HTR-8/SVneo (cell line): Measurements from ENCODE around the gene SLCO3A1.

Experiments
- DNase-seq: peaks from one replicate; pipeline ENCODE4 v3.0.0; 2011; ENCODE audit warnings: low spot score, mixed read lengths; ENCODE audit not compliant: insufficient read length
- FAIRE-seq: peaks from 2 replicates; lab custom pipeline; 2011; peaks lifted over from hg19 to GRCh38; lab: Jason Lieb, UNC

Gene SLCO3A1

DNA sequence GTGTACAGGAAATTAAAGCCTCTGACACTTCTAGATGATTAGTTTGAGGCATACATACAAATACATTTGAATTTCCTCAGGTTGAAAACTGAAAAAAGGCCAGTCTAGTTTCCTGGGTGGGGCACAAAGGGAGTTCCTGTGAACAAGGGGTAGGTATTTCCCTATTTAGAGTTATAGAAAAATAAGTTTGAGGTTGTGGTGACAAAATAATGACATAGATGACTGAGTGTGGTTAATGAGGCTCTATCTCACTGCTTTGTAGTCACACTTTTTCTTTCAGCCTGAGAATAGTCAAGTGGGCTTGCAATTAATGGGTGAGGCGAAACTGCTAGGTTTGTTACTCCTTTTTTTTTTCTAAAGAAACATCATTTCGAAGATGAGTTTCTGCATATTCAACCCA is 4.3 kb downstream of the SLCO3A1 start:
- no peak for FAIRE-seq
- DNase-seq = no peak

- FAIRE-seq (no peak), DNase-seq (no peak)
These were observed 7.0 kb downstream of the SLCO3A1 start for GRCh38 chr15:91860498-91860897.

GRCh38 chr15:91861223-91861622 is 7.7 kb downstream of the SLCO3A1 start:
- DNase-seq = no peak
- no peak for FAIRE-seq

GRCh38 chr15:91862891-91863504 is 9.5 kb downstream of the SLCO3A1 start:
- no peak for DNase-seq

DNA sequence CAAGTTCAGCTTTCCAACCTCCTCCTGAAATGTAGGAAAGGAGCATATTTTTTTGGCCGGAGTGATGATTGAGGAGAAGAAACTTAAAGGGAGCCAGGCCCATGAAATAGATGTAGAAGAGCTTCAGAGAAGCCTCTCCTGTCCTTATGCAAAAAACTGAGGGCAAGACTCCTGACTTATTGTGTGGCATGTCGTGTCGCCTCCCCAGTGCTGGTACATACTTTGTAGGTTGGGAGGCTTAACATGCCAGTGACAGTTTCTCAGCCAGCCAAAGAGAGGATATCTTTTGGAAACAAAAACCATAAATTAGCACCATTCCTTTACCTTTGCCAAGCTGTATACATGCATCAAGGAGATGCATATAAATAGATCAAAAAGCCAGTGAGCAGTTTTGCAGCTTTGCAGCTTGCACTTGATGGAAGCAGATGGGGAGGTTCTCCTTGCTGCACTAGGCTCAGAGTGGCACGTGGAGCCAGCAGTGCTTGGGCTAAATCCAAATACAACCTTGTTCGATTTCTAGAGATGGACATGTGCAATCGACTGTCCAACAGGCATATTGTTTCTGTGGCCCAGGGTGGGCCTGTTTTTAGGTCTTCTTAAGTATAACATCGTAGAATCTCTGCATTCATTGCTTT is 10.2 kb downstream of the SLCO3A1 start:
- no peak for DNase-seq

More at GRCh38 chr15:91862891-91863504, 9.5 kb downstream of the SLCO3A1 start:
- FAIRE-seq = no peak

GRCh38 chr15:91864664-91865063 is 11.2 kb downstream of the SLCO3A1 start:
- FAIRE-seq (no peak), DNase-seq (no peak)

More for the DNA sequence above, 10.2 kb downstream of the SLCO3A1 start:
- FAIRE-seq = no peak

DNA sequence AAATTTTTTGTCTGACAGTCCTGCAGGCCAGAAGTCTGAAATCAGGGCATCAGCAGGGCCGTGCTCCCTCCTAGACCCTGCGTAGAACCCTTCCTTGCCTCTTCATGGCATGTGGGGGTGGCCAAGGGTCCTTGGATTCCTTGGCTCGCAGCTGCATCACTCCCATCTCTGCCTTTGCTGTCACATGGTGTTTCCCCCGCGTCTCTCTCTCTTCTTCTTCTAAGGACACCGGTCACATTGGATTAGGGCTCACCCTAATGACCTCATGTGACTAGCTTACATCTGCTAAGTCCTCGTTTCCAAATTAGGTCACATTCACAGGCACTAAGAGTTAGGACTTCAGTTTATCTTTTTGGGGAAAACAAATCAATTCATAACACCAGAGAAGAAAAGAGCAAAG is 12.0 kb downstream of the SLCO3A1 start:
- no peak for FAIRE-seq
- no peak for DNase-seq

DNA sequence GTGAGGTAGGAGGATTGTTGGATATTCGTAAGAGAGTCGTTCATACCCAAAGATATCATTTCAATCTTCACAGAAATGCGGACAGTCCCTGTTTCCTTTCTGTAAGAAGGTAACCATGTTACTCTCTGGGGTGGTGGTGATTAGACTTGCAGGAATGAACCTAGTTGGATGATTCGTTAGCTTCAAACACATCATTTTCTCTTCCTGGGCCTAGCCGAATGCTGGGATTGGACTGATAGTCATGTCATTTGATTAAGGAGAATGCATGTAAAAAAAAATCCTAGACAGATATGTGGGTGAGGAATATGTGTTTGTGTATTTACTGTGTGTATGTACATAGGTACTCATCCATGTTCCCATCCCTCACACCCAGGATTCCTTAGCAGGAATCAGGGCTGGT is 12.4 kb downstream of the SLCO3A1 start:
- FAIRE-seq (no peak), DNase-seq (no peak)

DNA sequence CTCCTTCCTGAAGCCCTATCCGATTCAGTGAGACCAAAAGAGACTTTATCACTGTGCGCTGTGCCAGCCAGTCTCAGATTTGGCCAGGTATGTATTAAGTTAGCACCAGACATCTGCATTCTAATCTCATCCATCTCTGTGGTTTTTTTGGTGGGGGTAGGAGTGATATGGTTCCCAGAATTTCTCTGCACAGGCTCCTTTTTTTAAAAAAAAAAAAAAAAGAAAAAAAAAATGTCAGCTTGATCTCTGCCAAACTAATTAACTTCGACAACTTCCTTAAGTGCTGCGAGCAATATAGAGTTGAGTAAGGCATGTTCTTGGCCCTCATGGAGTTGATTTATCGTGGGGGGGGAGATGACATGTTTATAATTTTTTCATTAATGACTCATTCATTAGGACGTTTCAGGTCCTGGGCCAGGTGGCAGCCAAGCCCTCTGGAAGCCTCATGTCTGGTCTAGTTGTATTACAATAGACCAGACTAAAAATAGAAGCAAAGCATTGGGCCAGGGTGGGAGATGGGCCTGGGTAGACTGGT is 12.9 kb downstream of the SLCO3A1 start:
- no peak for FAIRE-seq
- DNase-seq = no peak

GRCh38 chr15:91866971-91867372 is 13.5 kb downstream of the SLCO3A1 start:
- no peak for DNase-seq
- no peak for FAIRE-seq

DNA sequence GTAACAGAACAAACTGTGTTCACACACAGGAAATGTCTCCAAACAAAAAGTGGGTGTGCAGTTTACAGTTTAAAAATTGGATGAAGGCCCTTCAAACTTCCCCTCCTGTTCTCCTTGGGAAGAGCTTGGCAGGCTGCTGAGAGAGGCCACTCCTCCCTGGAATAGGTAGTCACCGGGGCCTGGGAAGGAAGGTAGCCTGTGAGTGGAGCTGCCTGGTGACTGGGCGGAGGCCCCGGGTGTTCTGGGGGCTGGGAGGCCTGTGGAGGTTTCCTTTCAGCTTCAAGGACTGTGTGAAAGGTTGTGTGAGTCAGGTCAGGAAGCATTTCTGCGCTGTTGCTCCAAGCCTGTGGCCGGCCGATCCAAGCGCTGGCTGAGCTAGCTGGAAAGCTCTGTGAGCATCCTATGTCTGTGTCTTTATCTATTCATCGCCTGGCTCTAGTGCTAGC is 14.1 kb downstream of the SLCO3A1 start:
- DNase-seq = peak; percentile 33
- FAIRE-seq = no peak

DNA sequence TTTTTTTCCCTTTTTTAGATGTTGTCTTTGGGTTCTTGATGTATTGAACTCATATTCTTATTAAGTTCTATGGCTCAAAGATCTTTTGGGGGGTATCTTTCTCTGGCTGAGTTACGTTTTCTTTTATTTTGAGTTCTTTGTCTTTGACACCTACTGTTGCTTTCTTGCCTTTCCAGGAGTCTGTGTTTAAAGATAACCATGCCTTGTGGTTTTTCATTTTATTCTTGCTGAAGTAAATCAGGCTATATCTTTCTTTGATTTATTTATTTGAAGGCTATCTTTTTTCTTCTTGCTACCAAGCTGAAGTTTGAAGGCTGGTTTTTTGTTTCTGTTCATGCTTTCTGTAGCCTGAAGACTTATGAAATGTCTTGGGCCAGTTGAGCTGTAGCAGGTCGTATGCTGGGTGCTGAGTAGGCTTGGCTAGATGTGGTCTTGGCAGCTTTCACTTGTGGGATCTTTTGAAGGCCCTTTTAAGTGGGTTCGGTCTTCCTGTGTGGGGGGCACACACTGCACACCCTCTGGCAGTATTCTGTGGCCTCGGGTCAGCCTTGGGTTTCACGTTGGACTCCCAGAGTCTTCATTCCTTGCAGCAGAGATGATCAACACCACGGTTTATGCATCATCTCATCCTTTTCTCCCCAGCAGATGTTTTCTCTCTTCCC is 17.5 kb downstream of the SLCO3A1 start:
- DNase-seq = no peak
- FAIRE-seq = no peak

DNA sequence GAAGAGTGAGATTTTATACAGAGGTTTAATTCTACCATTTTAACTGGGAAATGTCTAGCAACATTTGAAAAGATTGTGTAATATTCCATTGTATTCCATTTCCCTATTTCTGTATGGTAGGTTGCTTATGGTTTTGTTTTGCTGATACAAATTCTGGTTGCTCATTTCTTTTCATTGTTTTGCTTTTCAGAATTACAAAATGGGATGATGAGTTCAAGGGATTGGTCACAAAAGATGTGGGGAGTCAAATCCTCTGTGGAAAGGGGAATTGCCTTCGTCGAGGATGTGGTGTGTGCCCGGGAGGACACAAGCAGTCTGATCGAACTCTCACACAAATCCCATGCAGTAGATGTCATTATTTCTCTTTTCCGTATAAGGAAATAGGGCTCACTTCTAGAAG is 18.3 kb downstream of the SLCO3A1 start:
- DNase-seq = no peak
- FAIRE-seq = no peak

GRCh38 chr15:91872356-91873137 is 19.0 kb downstream of the SLCO3A1 start:
- FAIRE-seq = no peak

DNA sequence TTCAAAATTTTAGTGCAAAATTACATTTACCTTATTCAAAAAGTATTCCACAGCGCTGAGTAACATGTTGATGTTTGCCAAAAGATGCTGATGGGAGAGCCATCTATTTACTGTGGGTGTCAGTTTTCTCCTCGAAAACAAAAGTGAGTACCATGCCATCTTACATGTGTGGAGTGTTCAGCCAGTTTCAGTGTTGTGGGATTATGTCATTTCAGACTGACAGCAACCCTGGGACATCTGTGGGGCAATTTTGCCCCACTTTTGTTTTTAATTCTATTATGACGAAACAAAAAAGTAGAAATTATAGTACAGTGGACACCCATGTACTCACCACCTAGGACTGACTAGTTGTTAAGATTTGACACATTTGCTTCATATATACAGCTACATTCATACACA is 19.6 kb downstream of the SLCO3A1 start:
- DNase-seq (no peak), FAIRE-seq (no peak)

More at GRCh38 chr15:91872356-91873137, 19.0 kb downstream of the SLCO3A1 start:
- no peak for DNase-seq

DNA sequence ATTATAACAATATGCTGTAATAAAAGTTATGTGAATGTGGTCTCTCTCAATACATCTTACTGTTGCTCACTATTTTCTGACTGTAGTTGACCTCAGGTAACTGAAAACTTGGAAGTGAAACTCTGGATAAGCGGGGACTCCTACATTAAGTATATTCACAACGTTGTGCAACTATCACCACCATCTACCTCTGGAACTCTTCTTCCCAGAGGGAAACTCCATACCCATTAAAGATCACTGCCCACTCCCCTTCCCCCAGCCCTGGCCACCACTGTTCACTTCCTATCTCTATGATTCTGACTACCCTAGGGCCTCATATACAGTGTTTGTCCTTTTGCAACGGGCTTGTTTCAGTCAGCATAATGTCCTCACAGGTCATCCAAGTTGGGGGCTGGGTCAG is 20.7 kb downstream of the SLCO3A1 start:
- no peak for FAIRE-seq

DNA sequence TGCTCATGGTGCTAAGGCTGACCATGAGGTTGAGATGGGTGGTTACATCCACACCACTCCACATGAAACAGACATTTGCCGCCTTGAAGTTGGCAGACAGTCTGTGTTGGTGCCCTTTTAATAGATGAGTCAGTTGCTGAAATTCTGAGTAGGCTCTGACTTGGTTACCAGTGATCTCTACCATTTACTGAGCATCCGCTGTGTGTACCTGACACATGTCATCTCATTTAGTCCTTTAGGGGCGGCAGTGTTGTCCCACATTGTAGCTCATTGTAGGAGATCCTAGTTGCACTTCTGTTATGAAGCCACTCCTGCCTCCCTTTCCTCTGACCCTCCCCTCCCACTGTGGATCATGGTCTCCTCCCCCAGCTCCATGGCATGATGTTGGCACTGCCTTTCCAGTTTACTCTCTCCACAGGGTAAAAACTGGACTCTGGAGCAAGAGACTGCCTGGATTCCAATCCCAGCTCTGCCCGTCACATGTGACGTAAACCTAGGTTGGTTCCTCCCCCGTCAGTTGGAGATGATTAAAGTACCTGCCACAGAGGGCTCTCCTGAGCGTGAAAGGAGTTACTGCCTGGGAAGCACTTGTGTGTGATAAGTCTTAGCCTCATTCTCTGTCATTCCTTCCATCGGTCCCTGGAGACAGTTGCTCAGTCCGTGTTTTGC is 21.6 kb downstream of the SLCO3A1 start:
- FAIRE-seq = no peak
- no peak for DNase-seq

More for the DNA sequence above, 20.7 kb downstream of the SLCO3A1 start:
- DNase-seq = no peak

DNA sequence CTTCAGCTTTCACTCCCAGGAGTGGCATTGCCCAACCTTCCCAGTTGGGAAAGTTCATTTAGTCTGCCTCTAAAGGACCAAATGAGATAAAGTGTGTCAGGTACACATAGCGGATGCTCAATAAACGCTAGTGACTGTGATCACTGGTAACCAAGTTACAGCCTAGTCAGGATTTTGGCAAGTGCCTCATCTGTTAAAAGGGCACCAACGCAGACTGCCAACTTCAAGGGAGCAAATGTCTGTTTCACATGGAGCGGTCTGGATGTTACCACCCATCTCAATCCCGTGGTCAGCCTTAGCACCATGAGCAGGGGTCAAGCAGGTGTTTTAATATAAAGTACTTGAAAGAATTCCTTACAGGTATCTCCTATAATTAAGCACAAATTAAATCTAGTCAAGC is 22.7 kb downstream of the SLCO3A1 start:
- DNase-seq = no peak
- no peak for FAIRE-seq

DNA sequence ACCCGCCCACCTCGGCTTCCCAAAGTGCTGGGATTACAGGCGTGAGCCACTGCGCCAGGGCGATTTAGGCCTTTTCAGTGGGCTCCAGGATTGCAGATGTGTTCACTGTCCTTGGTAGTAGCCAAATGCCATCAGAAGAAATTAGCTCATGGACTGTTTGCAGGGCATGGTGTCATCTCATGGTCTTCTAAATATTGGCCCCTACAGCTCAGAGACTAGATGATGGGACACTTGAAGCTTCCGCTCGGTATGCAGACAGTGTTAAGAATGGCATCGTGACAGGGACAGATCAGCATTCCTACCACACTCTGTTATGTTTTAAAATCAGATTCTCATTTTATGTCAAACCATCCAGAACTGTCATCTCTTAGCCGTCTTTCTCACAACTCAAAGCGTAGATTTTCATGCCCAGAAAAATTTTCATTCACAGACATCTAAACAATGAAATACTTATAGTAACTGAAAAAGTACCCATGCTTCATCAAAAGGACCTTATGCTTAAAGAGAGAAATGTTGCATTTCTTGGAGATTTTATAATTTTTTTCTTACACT is 24.9 kb downstream of the SLCO3A1 start:
- FAIRE-seq (no peak), DNase-seq (no peak)

GRCh38 chr15:91879158-91879557 is 25.6 kb downstream of the SLCO3A1 start:
- FAIRE-seq = no peak

More at GRCh38 chr15:91879158-91879557, 25.6 kb downstream of the SLCO3A1 start:
- DNase-seq = no peak
